Stimulated activated CD4-positive, alpha-beta T cell treated with anti-CD3 and anti-CD28 coated beads, Interleukin-1b, Interleukin-23, amount 100 ng/mL, for 48 hours (primary cell): ENCODE measurements around the gene RPLP1.

Experiments
- DNase-seq: peaks from one replicate; pipeline ENCODE4 v3.0.0-alpha.2; 2020

Gene RPLP1

GRCh38 chr15:69499521-69500211, 47.0 kb downstream of the RPLP1 start:
- no peak for DNase-seq

GRCh38 chr15:69500339-69500738, 47.7 kb downstream of the RPLP1 start:
- no peak for DNase-seq

- no peak for DNase-seq
These were observed 48.8 kb downstream of the RPLP1 start for GRCh38 chr15:69501456-69501855.

GRCh38 chr15:69502470-69503045, 49.9 kb downstream of the RPLP1 start:
- DNase-seq = no peak

DNA sequence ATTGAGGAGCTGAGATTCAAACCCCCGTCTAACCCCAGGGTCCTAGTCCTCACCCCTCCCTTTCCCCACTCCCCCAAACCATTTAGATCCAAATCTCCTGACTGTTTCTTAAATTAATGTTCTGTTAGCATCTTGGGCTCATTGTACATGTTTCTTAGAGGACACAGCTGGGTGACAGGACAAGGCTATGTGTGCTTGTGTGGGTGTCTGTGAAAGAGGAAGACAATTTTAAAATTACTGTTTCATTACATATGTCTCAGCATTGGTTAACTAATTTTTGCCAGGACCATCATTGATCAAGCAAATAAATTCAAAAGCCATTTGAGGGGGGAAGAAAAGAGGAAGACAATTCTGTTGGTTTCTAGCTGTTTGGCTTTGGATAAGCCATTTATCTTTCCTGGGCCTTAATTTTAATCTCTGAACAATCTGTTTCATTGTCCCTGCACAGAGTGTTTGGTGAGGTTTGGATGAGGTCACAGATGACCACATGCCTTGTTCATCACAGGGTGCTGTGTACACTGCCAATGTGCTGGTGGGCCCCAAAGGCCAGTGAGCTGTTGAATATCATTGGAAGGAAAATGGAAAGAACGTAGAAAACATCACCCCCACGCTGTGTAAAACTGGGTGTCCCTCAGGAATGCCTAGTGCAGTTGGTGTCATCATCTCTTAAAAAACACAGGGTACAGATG, 51.9 kb downstream of the RPLP1 start:
- no peak for DNase-seq
